Adrenal gland (tissue), 5 donors: Measurements from ENCODE around the gene PDGFRB.

Source experiments
- CTCF ChIP-seq, 6 experiments: fragments of 450-650 bp in 4 of 6; fragments of 200-600 bp in 2 of 6; sonication (generic) in 1 of 6; IDR thresholded peaks; 1 replicate in 5 of 6; 2 replicates in 1 of 6; pipeline versions ENCODE4 v1.5.1 to v1.8.0; 2016 to 2021; ENCODE audit warnings: antibody characterized with exemption in 6 of 6, mild to moderate bottlenecking in 2 of 6, moderate library complexity in 1 of 6
- POLR2A ChIP-seq, 2 donors: fragments of 450-650 bp; IDR thresholded peaks; one replicate each; pipeline ENCODE4 v1.6.1; 2017; ENCODE audit warnings: antibody characterized with exemption in 2 of 2, mild to moderate bottlenecking in 2 of 2, moderate library complexity in 1 of 2
- donor health status: DM: no; HTN: no; CAD: no.

- TF ChIP-seq CTCF (IDR thresholded peaks at IDR 0.05) (no peak), POLR2A (IDR thresholded peaks at IDR 0.05) (no peak)
Observed at GRCh38 chr5:150081541-150082283, 73.9 kb downstream of the PDGFRB start.
